Gastrocnemius medialis (tissue), 4 donors: ENCODE data around the gene SERTAD3. TPM values are rescaled to one million over a fixed set of nuclear protein-coding genes. Genes with fewer than 3 reads are reported as not detected.
A peak's percentile ranks its signal among the peaks of the same experiment; 100 is the strongest.

Experiments used
- ATAC-seq, 2 donors: fragments of 150-250 bp; one replicate each; pipeline ENCODE4 v1.9.1; 2016
- DNase-seq, 2 donors: peaks; one replicate each; pipeline ENCODE4 v3.0.0-alpha.2; 2019
- H3K27ac ChIP-seq, 4 donors: fragments of 200-600 bp; sonication (generic); 1 replicate in 1 of 4; 2 replicates in 3 of 4; pipeline ENCODE4 v1.5.1; 2016 to 2018; ENCODE audit warnings: mild to moderate bottlenecking in 2 of 4, moderate library complexity in 1 of 4
- H3K27me3 ChIP-seq, 3 donors: fragments of 200-600 bp; sonication (generic) in 2 of 3; 1 replicate in 1 of 3; 2 replicates in 2 of 3; pipeline versions ENCODE4 v1.5.1 to v1.6.0; 2016 to 2019; ENCODE audit warnings: mild to moderate bottlenecking in 1 of 3, moderate library complexity in 1 of 3
- H3K36me3 ChIP-seq, 2 donors: fragments of 200-600 bp; sonication (generic) in 1 of 2; one replicate each; pipeline ENCODE4 v1.5.1; 2017 to 2018
- H3K4me1 ChIP-seq, 2 donors: fragments of 200-600 bp; sonication (generic) in 1 of 2; one replicate each; pipeline ENCODE4 v1.5.1; 2016 to 2017; ENCODE audit warnings: mild to moderate bottlenecking in 2 of 2
- H3K4me3 ChIP-seq, 4 donors: fragments of 200-600 bp; sonication (generic) in 3 of 4; 1 replicate in 1 of 4; 2 replicates in 3 of 4; pipeline ENCODE4 v1.5.1; 2016 to 2019; ENCODE audit warnings: mild to moderate bottlenecking in 2 of 4
- H3K9me3 ChIP-seq, 3 donors: fragments of 200-600 bp; sonication (generic) in 2 of 3; 1 replicate in 1 of 3; 2 replicates in 2 of 3; pipeline ENCODE4 v1.5.1; 2016 to 2019
- CTCF ChIP-seq, 5 experiments: fragments of 450-650 bp in 3 of 5; fragments of 200-600 bp in 2 of 5; sonication (generic) in 2 of 5; IDR thresholded peaks in 4 of 5; conservative IDR thresholded peaks in 1 of 5; 1 replicate in 4 of 5; 2 replicates in 1 of 5; pipeline ENCODE4 v1.5.1; 2016 to 2019; ENCODE audit warnings: antibody characterized with exemption in 5 of 5, mild to moderate bottlenecking in 3 of 5, moderate library complexity in 3 of 5
- POLR2A ChIP-seq, 2 donors: fragments of 450-650 bp; IDR thresholded peaks; one replicate each; pipeline ENCODE4 v1.6.1; 2017; ENCODE audit warnings: antibody characterized with exemption in 2 of 2, mild to moderate bottlenecking in 2 of 2, moderate library complexity in 2 of 2
- in situ Hi-C, 4 donors: fragments of 200-750 bp; cut with MboI; loops; one replicate each; pipeline versions ENCODE4 v1.15.0 to v1.8.0; 2017; ENCODE audit warnings: low sequenced_read_pairs in 4 of 4
- intact Hi-C: fragments of 100-400 bp; cut with DNase I; formaldehyde crosslinking; loops from one replicate; pipeline ENCODE4 v1.15.1; 2023; ENCODE audit warnings: low total_unique reads
- total RNA-seq, 4 donors: library from RNA; depleted of rRNA; stranded (reverse); fragments of >200 nt; gene quantifications; one replicate each; pipeline versions ENCODE4 v1.1.0 to v1.2.3, GENCODE V29; 2016

SERTAD3 gene
- total RNA-seq, 4 donors from 2014 or later: 12.7 to 24.4 (median 18.1) TPM

- Histone ChIP-seq H3K27ac (no peak overlapping the region), H3K9me3 (no peaks in the 10 kb centered on the region), H3K27me3 (no peaks in the 10 kb centered on the region), H3K4me1 (peaks cover 8 to 11% of the 10 kb centered on the region in 2 donors), H3K36me3 (no peaks in the 10 kb centered on the region), H3K4me3 (no peak overlapping the region)
- no peak for TF ChIP-seq POLR2A (IDR thresholded peaks at IDR 0.05)
- no peak for TF ChIP-seq CTCF (IDR thresholded peaks at IDR 0.05 in 4 of 5, conservative IDR thresholded peaks at IDR 0.05 in 1 of 5)
- no peak for ATAC-seq
- in situ Hi-C loops (no loop called here), intact Hi-C loops (no loop called here)
- no peak for DNase-seq
These were observed 43.6 kb downstream of the SERTAD3 start for GRCh38 chr19:40400559-40400958.

- Histone ChIP-seq H3K4me3 (no peak overlapping the region), H3K4me1 (peaks cover 5 to 6% of the 10 kb centered on the region in 2 donors), H3K27ac (no peak overlapping the region), H3K27me3 (no peaks in the 10 kb centered on the region), H3K36me3 (no peaks in the 10 kb centered on the region), H3K9me3 (no peaks in the 10 kb centered on the region)
- in situ Hi-C loops (loop anchor here in 1 of 4 donors (25.0 kb wide), 1 partner anchor 1364 kb away; the partner anchor contains the start of gene CEACAM6), intact Hi-C loops (no loop called here)
- TF ChIP-seq POLR2A (IDR thresholded peaks at IDR 0.05) (no peak), CTCF (IDR thresholded peaks at IDR 0.05 in 4 of 5, conservative IDR thresholded peaks at IDR 0.05 in 1 of 5) (no peak)
- no peak for ATAC-seq
- peak in 1 of 2 donors; percentile 31 for DNase-seq
These were observed 45.6 kb downstream of the SERTAD3 start for GRCh38 chr19:40398417-40399131.

DNA sequence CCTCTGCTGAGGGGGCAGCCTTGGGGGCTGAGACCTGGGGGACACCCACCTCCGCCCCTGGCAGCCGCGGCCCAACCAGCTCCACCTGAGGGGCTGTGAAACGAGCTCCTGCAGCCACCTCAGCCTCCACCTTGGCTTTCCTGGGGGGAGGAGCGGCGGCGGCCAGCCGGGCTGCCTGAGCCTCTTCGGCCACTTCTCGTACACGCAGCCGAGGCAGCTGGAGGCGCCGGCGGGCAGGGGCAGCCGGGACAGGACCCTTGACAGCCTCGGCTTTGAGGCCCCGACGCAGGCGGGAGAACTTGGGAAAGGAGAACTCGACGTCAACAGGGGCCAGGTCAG, 46.6 kb downstream of the SERTAD3 start:
- intact Hi-C loops: no loop called here
- H3K27ac ChIP-seq: no peak overlapping the region

GRCh38 chr19:40396886-40397567, 47.1 kb downstream of the SERTAD3 start:
- in situ Hi-C loops: loop anchor here in 1 of 4 donors (25.0 kb wide), 1 partner anchor 1365 kb away; the partner anchor contains the start of gene CEACAM6
- Histone ChIP-seq H3K4me3 (no peak overlapping the region), H3K27ac (no peak overlapping the region), H3K27me3 (no peaks in the 10 kb centered on the region), H3K4me1 (no peaks in the 10 kb centered on the region), H3K9me3 (no peaks in the 10 kb centered on the region), H3K36me3 (no peaks in the 10 kb centered on the region)
- DNase-seq: no peak
- TF ChIP-seq CTCF (IDR thresholded peaks at IDR 0.05 in 4 of 5, conservative IDR thresholded peaks at IDR 0.05 in 1 of 5): no peak
- TF ChIP-seq POLR2A (IDR thresholded peaks at IDR 0.05): no peak
- intact Hi-C loops: no loop called here
- ATAC-seq: no peak

More for the DNA sequence above, 46.6 kb downstream of the SERTAD3 start:
- no peaks in the 10 kb centered on the region for H3K36me3 ChIP-seq
- TF ChIP-seq CTCF (IDR thresholded peaks at IDR 0.05 in 4 of 5, conservative IDR thresholded peaks at IDR 0.05 in 1 of 5): no peak
- no peak for TF ChIP-seq POLR2A (IDR thresholded peaks at IDR 0.05)
- ATAC-seq (no peak), DNase-seq (no peak)
- no peaks in the 10 kb centered on the region for H3K9me3 ChIP-seq
- no peaks in the 10 kb centered on the region for H3K4me1 ChIP-seq
- in situ Hi-C loops: loop anchor here in 1 of 4 donors (25.0 kb wide), 1 partner anchor 1365 kb away; the partner anchor contains the start of gene CEACAM6
- no peak overlapping the region for H3K4me3 ChIP-seq
- no peaks in the 10 kb centered on the region for H3K27me3 ChIP-seq
